Caco-2 (cell line): ENCODE measurements around the gene PRKCQ. TPM values are rescaled to one million over a fixed set of nuclear protein-coding genes. Genes with fewer than 3 reads are reported as not detected.

Source experiments
- BruUV-seq: library from RNA; stranded (reverse); fragments of 400-500 nt; replicated peaks from 2 replicates; lab custom pipeline; 2021; lab: Mats Ljungman, UMichigan
- CTCF ChIA-PET: fragments of 300-600 bp; sonication (Branson Sonifier 250); formaldehyde crosslinking; loops from one replicate; lab custom pipeline; 2022; ENCODE audit warnings: antibody characterized with exemption; lab: Charles Lee
- POLR2A ChIA-PET: fragments of 300-600 bp; sonication (Branson Sonifier 250); formaldehyde crosslinking; loops from one replicate; lab custom pipeline; 2022; ENCODE audit warnings: antibody characterized with exemption; lab: Charles Lee
- DNase-seq, 2 experiments: peaks; one replicate each; pipeline versions ENCODE4 v3.0.0 to v3.0.0-alpha.2; 2020 to 2022
- H3K27me3 ChIP-seq: replicated peaks from 2 replicates; pipeline ENCODE4 v1.6.0; 2011; ENCODE audit warnings: low read length; ENCODE audit not compliant: control insufficient read depth, insufficient read depth
- H3K36me3 ChIP-seq: 2 replicates; pipeline ENCODE4 v1.5.1; 2011; ENCODE audit warnings: low read length; ENCODE audit not compliant: control insufficient read depth, insufficient read depth
- H3K4me1 ChIP-seq: fragments of 250-450 bp; sonication (Bioruptor Pico); 2 replicates; pipeline ENCODE4 v1.5.1; 2020; ENCODE audit warnings: mild to moderate bottlenecking
- H3K4me3 ChIP-seq: 2 replicates; pipeline ENCODE4 v1.5.1; 2011; ENCODE audit warnings: low read depth, mild to moderate bottlenecking, control low read depth, low read length
- H3K9me3 ChIP-seq: fragments of 250-450 bp; sonication (Bioruptor Pico); 2 replicates; pipeline ENCODE4 v1.5.1; 2020; ENCODE audit warnings: mild to moderate bottlenecking, moderate library complexity
- H3K27ac Mint-ChIP-seq: one replicate; pipeline ENCODE4 v1.8.0; 2022; ENCODE audit warnings: mixed read lengths; ENCODE audit not compliant: unreplicated experiment
- H3K27me3 Mint-ChIP-seq: one replicate; pipeline ENCODE4 v1.8.0; 2022; ENCODE audit warnings: mixed read lengths; ENCODE audit not compliant: insufficient read depth, unreplicated experiment
- H3K36me3 Mint-ChIP-seq: one replicate; pipeline ENCODE4 v1.8.0; 2022; ENCODE audit warnings: mild to moderate bottlenecking, mixed read lengths; ENCODE audit not compliant: insufficient read depth, unreplicated experiment
- H3K4me1 Mint-ChIP-seq: one replicate; pipeline ENCODE4 v1.8.0; 2022; ENCODE audit warnings: low read depth, mixed read lengths; ENCODE audit not compliant: unreplicated experiment
- H3K4me3 Mint-ChIP-seq: one replicate; pipeline ENCODE4 v1.8.0; 2022; ENCODE audit warnings: mild to moderate bottlenecking, moderate library complexity, mixed read lengths; ENCODE audit not compliant: unreplicated experiment
- H3K9me3 Mint-ChIP-seq: one replicate; pipeline ENCODE4 v1.8.0; 2022; ENCODE audit warnings: mixed read lengths; ENCODE audit not compliant: unreplicated experiment
- CTCF ChIP-seq, 2 experiments: fragments of 200-600 bp in 1 of 2; IDR thresholded peaks; 1 replicate in 1 of 2; 2 replicates in 1 of 2; pipeline versions ENCODE4 v1.5.1 to v1.8.0; 2011 to 2022; ENCODE audit warnings: antibody characterized with exemption in 1 of 2, control low read depth in 1 of 2, inconsistent platforms in 1 of 2, low read depth in 1 of 2, low read length in 1 of 2, mild to moderate bottlenecking in 1 of 2, moderate library complexity in 1 of 2; ENCODE audit not compliant: insufficient read depth in 1 of 2, severe bottlenecking in 1 of 2, unreplicated experiment in 1 of 2
- intact Hi-C: fragments of 100-400 bp; cut with micrococcal nuclease; formaldehyde crosslinking; loops from one replicate; pipeline ENCODE4 v1.10.0; 2022; ENCODE audit not compliant: unreplicated experiment
- total RNA-seq: library from RNA; stranded (reverse); gene quantifications from 2 replicates; pipeline ENCODE4 v1.2.3, GENCODE V29; 2022

PRKCQ gene
- total RNA-seq, 1 experiment from 2014 or later, result 2.4 TPM

- TF ChIP-seq CTCF (IDR thresholded peaks at IDR 0.05; ENCODE audit: insufficient read depth in 1 of 2, low read depth in 1 of 2, low read length in 1 of 2, severe bottlenecking in 1 of 2, unreplicated experiment in 1 of 2), result no peak
- Histone ChIP-seq H3K36me3 (no peaks in the 10 kb centered on the region), H3K9me3 (no peaks in the 10 kb centered on the region), H3K27me3 (no peaks in the 10 kb centered on the region), H3K4me3 (no peak overlapping the region), H3K4me1 (no peaks in the 10 kb centered on the region)
- H3K27ac Mint-ChIP-seq, result no peak overlapping the region
- intact Hi-C loops, result loop anchor here (1.0 kb wide), 1 partner anchor 11 kb away; the partner anchor contains the start of gene PRKCQ
- no peak for DNase-seq
- CTCF ChIA-PET, result no interaction called here
- H3K36me3 Mint-ChIP-seq, result no peaks in the 10 kb centered on the region
- H3K9me3 Mint-ChIP-seq, result no peaks in the 10 kb centered on the region
- POLR2A ChIA-PET, result no interaction called here
- no TSS peak for BruUV-seq
- no peaks in the 10 kb centered on the region for H3K4me1 Mint-ChIP-seq
- peaks cover 15% of the 10 kb centered on the region for H3K27me3 Mint-ChIP-seq
- H3K4me3 Mint-ChIP-seq, result no peak overlapping the region
These were observed 11.6 kb upstream of the PRKCQ start for GRCh38 chr10:6591668-6592067.

GRCh38 chr10:6590100-6590499, 10.0 kb upstream of the PRKCQ start:
- no TSS peak for BruUV-seq
- H3K9me3 ChIP-seq, result no peaks in the 10 kb centered on the region
- no peak overlapping the region for H3K4me3 ChIP-seq
- H3K27me3 Mint-ChIP-seq, result peaks cover 15% of the 10 kb centered on the region
- no peak overlapping the region for H3K4me3 Mint-ChIP-seq
- no peak for TF ChIP-seq CTCF (IDR thresholded peaks at IDR 0.05; ENCODE audit: insufficient read depth in 1 of 2, low read depth in 1 of 2, low read length in 1 of 2, severe bottlenecking in 1 of 2, unreplicated experiment in 1 of 2)
- H3K4me1 Mint-ChIP-seq, result no peaks in the 10 kb centered on the region
- no peaks in the 10 kb centered on the region for H3K27me3 ChIP-seq
- ChIA-PET CTCF (no interaction called here), POLR2A (no interaction called here)
- no peaks in the 10 kb centered on the region for H3K36me3 ChIP-seq
- H3K27ac Mint-ChIP-seq, result no peak overlapping the region
- intact Hi-C loops, result no loop called here
- H3K4me1 ChIP-seq, result no peaks in the 10 kb centered on the region
- H3K9me3 Mint-ChIP-seq, result no peaks in the 10 kb centered on the region
- H3K36me3 Mint-ChIP-seq, result no peaks in the 10 kb centered on the region
- DNase-seq, result no peak

GRCh38 chr10:6589287-6590094, 9.4 kb upstream of the PRKCQ start:
- no peak for TF ChIP-seq CTCF (IDR thresholded peaks at IDR 0.05; ENCODE audit: insufficient read depth in 1 of 2, low read depth in 1 of 2, low read length in 1 of 2, severe bottlenecking in 1 of 2, unreplicated experiment in 1 of 2)
- Histone ChIP-seq H3K27me3 (no peaks in the 10 kb centered on the region), H3K36me3 (no peaks in the 10 kb centered on the region), H3K4me1 (no peaks in the 10 kb centered on the region), H3K4me3 (no peak overlapping the region), H3K9me3 (no peaks in the 10 kb centered on the region)
- DNase-seq, result no peak
- Mint-ChIP-seq H3K4me3 (no peak overlapping the region), H3K4me1 (no peaks in the 10 kb centered on the region), H3K9me3 (no peaks in the 10 kb centered on the region), H3K27me3 (peaks cover 15% of the 10 kb centered on the region), H3K36me3 (no peaks in the 10 kb centered on the region), H3K27ac (no peak overlapping the region)
- ChIA-PET CTCF (interaction anchor here (1.1 kb wide), 1 partner anchor 9 kb away, joined by 8 read pairs; the partner anchor contains the start of gene PRKCQ), POLR2A (no interaction called here)
- no TSS peak for BruUV-seq
- intact Hi-C loops, result no loop called here
